ENCODE data around the gene COX6B2.
"Not testable (repeated sequence)": the region's sequence is repeated elsewhere in the genome, so short reads cannot be mapped to it uniquely, and the experiment has no call there.

Gene COX6B2

GRCh38 chr19:55341595-55342531 is 12.7 kb downstream of the COX6B2 start:
- DNase-seq (ENCODE audit: low read depth), result no peak

- peak; percentile 47 for DNase-seq (ENCODE audit: low read depth)
These were observed 13.3 kb downstream of the COX6B2 start for GRCh38 chr19:55341171-55341588.

- DNase-seq (ENCODE audit: low read depth), result no peak
These were observed 13.8 kb downstream of the COX6B2 start for GRCh38 chr19:55340784-55341147.

DNA sequence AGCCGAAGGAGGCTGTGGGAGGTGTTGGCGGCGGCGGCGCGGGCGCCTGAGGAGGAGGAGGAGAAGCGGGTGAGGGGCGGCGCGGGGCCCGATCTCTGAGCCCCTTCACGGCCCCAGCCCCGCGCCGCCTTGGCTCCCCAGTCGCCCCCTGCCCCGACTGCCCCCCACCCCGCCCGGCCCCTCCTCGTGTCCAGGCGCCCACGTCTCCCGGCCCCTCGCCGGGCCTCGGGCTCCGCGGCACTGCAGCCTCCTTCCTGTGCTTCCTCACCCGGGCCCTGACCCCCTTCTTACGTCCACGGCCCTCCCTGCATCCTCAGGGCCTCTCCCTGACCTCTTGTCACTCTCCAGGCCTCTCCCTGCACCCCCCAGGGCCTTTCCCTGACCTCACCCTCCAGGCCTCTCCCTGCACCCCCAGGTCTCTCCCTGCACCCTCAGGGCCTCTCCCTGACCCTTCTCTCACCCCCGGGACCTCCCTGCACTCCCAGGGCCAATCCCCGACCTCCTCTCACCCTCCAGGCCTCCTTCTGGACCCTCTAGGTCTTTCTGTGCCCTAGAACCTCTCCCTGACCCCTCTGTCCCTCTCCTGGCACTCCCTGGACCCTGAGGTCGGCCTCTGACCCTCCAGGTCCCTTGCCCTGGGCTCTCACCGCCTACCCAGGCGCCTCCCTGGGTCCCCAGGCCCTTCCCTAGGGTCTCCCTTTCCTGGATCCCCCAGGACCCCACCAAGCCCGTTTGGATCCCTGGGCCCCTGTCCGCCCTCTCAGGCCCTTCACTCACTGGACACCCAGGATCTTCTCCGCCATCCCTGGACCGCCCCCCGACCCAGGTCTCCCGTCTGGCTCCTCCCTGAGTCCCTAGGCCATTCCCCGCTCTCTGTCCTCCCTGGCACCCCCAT is 14.4 kb downstream of the COX6B2 start:
- DNase-seq (ENCODE audit: low read depth), result no peak

DNA sequence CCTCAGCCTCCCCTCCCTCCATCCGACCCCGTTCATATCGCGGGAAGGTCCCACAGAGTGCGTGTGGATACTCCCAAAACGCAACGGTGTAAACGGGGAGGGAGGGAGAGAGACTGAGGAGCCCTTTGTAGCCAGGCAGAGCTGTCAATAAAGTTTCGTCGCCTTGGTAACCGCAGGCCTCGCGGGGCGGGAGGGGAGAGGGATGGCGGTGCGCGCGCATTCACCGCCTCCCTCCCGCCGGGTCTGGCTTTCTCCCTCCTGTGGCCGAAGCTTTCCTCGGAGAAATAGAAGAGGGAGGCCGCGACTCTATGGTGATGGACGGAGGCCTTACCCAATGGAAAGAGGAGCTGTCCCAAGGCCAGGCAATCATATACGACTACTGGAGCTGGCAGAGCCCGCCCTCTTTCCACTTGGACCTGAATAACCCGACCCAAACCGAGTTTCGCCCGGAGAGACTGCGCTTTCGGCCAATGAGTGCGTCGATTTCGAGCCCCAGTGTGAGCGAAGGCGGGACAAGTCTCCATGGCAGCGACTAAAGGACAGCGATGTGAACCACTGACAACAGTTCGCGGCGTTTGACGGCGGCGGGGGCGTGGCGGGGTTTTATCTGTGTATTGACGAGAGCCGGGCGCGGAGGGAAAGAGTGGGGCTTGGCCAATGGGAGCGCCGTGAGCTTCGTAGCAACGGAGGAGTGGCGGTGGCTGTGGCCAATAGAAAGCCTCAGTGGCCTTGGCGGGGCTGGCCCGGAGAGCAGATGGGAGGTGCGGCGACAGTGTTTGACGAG is 15.2 kb downstream of the COX6B2 start, which contains the start of gene KMT5C:
Gene KMT5C (plus strand): TSS at position 772 of the 784 bp plus-strand sequence. CDS start 2,061 bp downstream, outside the sequence.
- peak; percentile 100 for DNase-seq (ENCODE audit: low read depth)

DNA sequence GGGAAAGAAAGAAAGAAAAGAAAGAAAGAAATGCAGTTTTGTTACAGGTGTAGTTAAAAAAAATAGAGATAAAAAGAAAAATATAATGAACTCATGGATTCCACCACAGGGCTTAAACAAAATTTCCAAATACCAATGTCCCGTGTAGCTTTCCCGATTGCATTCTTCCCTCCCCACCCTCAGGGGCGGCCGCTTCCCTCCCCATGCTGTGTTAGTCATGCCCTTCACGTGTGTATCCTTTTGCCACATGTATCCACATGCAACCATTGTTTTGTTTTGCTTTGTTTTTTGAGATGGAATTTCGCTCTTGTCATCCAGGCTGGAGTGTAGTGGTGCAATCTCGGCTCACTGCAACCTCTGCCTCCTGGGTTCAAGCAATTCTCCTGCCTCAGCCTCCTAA is 18.4 kb downstream of the COX6B2 start:
- DNase-seq (ENCODE audit: low read depth), result no peak

- DNase-seq (ENCODE audit: low read depth), result no peak
These were observed 20.6 kb downstream of the COX6B2 start for GRCh38 chr19:55333870-55334269.

DNA sequence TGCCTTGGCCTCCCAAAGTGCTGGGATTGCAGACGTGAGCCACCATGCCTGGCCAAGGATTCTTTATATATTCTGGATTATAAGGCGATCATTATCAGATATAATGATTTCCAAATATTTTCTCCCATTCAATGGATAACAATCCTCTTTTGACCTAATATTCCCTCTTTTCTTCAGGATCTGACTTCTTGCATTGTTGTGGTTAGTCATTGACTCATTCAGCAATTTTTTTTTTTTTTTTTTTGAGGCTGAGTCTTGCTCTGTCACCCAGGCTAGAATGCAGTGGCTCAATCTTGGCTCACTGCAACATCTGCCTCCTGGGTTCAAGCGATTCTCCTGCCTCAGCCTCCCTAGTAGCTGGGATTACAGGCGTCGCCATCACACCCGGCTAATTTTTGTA is 24.7 kb downstream of the COX6B2 start:
- not testable (repeated sequence) for DNase-seq (ENCODE audit: low read depth)

DNA sequence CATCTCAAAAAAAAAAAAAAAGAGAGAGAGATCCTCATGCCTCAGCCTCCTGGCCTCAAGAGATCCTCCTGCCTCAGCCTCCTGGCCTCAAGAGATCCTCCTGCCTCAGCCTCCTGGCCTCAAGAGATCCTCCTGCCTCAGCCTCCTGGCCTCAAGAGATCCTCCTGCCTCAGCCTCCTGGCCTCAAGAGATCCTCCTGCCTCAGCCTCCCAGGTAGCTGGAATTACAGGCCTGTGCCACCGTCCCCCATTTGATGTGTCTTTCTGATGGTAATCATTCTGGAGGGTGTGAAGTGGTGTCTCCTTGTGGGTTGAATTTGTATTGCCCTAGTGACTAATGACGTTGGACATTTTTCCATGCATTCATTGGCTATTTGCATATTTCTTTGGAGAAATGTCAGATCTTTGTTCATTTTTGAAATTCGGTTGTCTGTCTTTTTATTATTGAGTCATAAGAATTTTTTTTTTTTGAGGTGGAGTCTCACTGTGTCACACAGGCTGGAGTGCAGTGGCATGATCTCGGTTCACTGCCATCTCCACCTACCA is 25.7 kb downstream of the COX6B2 start:
- DNase-seq (ENCODE audit: low read depth), result not testable (repeated sequence)

DNA sequence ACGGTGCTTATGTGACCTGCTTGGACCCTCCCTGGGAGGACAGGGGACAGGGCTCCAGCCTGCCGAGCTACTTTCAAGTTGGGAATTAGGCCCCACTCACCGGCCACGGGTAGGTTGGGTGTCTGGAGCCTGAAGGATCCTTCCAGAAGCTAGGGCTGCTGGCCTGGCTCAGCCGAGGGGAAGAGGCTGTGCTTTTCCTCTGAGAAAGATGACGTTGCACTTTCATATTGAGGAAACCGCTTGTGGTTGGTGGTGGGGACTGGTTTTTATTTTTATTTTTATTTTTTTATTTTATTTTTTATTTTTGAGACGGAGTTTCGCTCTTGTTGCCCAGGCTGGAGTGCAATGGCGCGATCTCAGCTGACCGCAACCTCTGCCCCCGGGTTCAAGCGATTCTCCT is 29.3 kb downstream of the COX6B2 start, which contains the start of gene TMEM150B:
Gene TMEM150B (minus strand): TSS at position 170 of the 400 bp plus-strand sequence. CDS start 4,305 bp downstream, outside the sequence.
- DNase-seq (ENCODE audit: low read depth), result no peak

DNA sequence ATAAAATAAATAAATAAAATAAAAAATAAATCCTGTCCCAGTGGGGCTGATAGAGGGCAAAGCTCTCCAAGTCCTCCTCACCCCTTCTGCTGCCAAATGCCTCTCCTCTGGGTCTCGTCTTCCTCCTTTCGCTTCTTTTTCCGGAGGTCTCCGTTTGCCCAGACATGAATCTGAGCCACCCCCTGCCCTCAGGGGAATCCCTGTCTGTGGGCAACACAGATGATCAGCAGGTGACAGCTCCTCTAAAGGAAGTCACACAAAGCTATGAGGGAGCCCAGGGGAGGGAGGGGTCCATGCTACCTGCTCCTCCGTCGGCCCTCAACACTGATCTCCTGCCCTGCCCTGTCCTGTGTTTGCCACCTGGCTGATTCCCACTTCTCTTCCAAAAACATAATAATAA is 29.9 kb downstream of the COX6B2 start:
- no peak for DNase-seq (ENCODE audit: low read depth)

DNA sequence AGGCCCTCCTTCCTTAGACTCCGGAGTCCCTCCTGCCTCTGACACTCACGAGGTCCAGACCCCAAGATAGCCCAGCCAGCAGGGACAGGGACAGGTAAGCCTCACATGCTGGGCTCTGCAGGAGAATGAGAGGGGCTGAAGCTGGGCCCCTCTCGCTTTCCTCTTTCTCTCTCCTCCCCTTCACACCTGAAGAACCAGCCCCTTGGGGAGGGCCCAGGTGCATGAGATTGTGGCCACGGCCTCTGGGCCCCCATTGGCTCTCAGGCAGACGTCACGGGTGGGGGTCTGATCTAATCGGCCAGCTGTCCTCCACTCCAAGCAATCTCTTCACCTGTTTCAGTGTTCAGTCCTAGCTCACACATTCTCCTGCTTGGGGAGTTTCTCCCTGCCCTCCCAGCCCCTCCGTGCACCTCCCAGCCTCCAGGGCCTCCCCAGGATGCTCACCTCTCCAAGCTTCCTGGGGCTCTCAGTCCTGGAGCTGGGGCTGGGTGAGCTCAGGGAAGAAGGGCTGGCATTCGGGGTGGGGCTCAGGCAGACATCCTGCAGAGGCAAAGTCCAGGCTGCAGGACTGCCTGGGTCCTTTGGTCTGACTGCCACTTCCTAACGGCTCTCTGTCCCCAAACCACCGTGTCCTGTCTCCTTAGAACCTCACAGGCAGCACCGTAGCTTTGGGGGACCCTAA is 32.2 kb downstream of the COX6B2 start:
- no peak for DNase-seq (ENCODE audit: low read depth)

GRCh38 chr19:55321466-55322137 is 32.9 kb downstream of the COX6B2 start:
- DNase-seq (ENCODE audit: low read depth), result no peak

DNA sequence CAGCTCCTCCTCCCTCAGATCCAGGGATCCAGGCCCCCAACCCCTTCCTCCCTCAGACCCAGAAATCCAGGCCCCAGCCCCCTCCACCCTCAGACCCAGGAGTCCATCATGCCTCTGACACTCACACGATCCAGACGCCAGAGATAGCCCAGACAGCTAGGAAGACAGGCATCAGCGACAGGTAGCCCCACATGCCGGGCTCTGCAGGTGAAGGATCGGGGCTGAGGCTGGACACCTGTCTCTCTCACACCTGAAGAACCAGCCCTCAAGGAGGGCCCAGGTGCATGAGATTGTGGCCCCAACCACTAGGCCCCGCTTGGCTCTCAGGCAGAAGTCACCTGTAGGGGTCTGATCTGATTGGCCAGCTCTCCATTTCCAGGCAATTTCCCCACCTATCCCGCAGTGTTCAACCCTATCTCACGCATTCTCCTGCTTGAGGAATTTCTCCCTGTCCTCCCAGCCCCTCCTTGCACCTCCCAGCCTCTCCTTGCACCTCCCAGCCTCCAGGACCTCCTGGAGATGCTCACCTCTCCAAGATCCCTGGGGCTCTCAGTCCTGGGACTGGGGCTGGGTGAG is 33.6 kb downstream of the COX6B2 start:
- DNase-seq (ENCODE audit: low read depth), result no peak

GRCh38 chr19:55319785-55320184 is 34.7 kb downstream of the COX6B2 start:
- DNase-seq (ENCODE audit: low read depth), result no peak

DNA sequence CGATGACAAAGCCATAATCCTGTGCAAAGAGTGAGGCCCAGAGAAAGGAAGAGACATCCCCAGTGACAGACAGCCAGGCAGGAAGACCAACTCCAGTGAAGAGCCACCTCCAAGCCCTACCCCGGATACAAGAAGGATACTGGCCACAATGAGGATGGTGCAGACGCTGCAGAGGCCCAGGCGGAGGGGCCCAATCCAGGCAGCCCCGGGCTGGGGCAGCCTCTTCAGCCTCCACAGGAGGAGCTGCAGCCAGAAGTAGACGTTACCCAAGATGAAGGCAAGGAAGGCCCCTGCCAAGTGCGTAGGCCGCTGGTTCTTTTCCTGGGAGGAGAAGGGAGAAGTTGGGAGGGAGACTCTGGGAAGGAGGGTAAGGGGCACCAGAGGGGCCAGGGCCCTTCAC is 37.9 kb downstream of the COX6B2 start:
- DNase-seq (ENCODE audit: low read depth), result no peak

DNA sequence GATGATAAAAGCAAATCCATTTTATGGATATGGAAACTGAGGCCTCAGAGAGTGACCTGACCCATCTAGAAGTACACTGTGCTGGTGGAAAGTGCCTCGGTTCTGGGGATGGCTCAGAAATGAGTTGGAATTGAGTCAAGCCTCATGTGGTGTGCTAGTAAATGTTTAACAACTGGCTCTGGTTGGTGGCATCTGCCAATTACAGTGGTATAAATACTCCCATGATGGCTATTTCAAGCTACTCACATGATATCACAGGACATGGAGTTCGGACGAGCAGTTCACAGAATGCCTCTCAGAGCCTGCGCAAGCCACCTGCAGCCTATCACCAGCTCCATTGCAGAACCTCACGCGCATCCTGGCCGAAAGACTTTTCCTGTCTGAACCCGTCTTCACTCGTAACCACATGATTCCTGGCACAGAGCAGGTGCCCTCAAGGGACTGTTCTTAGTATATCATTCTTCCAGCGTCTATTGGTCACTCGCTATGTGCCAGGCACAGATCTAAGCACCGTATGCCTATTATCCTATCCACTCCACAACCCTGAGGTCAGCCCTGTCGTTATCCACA is 38.5 kb downstream of the COX6B2 start:
- no peak for DNase-seq (ENCODE audit: low read depth)

- DNase-seq (ENCODE audit: low read depth), result no peak
These were observed 40.1 kb downstream of the COX6B2 start for GRCh38 chr19:55314396-55314795.
